Measurements from ENCODE around the gene IGF2R. TPM values are rescaled to one million over a fixed set of nuclear protein-coding genes. Genes with fewer than 3 reads are reported as not detected.

The IGF2R gene
- total and polyA plus RNA-seq, 9 donors: 29.3 to 116 (median 49.2) TPM

DNA sequence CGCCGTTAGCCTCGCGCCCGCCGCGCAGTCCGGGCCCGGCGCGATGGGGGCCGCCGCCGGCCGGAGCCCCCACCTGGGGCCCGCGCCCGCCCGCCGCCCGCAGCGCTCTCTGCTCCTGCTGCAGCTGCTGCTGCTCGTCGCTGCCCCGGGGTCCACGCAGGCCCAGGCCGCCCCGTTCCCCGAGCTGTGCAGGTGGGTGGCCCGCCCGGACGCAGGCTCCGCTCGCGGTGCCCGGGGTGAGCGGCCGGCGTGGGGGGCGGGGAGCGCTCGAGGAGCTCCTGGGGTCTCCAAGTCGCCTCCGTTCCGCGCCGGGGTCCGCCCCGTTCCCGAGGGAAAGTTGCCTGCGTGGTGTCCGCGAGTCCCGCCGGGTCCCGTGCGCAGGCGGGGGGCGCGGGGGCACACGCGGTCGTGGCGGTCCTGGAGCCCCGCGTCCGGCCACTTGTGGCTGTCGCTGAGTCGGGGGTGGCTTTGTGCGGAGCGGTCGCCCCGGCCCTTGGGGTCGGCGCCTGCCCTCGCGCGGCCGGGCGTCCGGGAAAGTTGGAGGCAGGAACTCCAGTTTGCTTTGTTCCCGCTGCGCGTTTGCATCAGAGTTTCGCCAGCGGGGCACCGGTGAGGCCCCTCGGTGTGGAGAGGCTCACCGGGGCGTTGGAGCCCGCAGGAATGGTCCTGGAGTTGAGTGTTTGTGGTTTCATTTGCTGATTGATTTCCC, 476 bp downstream of the IGF2R start:
- DNase-seq: peak; percentile 43 to 73 (median 67)

DNA sequence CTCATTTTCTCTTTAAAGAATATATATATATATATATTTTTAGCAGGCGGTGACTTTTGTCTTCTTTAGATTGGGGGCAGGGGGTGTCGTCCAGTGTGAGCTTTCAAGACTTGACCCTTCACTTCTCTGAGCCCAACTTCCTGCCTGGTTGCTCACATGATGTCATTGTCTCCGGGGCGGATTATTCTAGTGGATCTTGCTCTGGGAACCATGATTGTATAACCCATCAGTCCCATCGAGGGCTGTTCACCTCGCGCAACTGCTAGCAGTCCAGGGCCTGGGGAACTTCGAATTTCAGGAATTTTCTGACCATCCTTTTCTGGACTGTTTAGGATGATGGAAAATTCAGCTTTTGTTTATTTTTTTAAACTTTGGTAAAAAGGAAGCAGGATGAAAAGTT, 1.0 kb downstream of the IGF2R start:
- H3K36me3 ChIP-seq: no peaks in the 10 kb centered on the region
- no peaks in the 10 kb centered on the region for H3K27me3 ChIP-seq
- H3K9me3 ChIP-seq: no peaks in the 10 kb centered on the region
- TF ChIP-seq EP300 (IDR thresholded peaks at IDR 0.05) (no peak), POLR2A (IDR thresholded peaks at IDR 0.05) (no peak)
- TF ChIP-seq, protein P1, sequence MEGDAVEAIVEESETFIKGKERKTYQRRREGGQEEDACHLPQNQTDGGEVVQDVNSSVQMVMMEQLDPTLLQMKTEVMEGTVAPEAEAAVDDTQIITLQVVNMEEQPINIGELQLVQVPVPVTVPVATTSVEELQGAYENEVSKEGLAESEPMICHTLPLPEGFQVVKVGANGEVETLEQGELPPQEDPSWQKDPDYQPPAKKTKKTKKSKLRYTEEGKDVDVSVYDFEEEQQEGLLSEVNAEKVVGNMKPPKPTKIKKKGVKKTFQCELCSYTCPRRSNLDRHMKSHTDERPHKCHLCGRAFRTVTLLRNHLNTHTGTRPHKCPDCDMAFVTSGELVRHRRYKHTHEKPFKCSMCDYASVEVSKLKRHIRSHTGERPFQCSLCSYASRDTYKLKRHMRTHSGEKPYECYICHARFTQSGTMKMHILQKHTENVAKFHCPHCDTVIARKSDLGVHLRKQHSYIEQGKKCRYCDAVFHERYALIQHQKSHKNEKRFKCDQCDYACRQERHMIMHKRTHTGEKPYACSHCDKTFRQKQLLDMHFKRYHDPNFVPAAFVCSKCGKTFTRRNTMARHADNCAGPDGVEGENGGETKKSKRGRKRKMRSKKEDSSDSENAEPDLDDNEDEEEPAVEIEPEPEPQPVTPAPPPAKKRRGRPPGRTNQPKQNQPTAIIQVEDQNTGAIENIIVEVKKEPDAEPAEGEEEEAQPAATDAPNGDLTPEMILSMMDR (IDR thresholded peaks at IDR 0.05): no peak
- intact Hi-C loops (cut with DNase I): loop anchor here in 2 of 4 donors (10.0 kb wide), 2 partner anchors 55 to 65 kb away; no protein-coding TSS in a partner anchor
- H3K4me3 ChIP-seq: peak overlapping the region; percentile 96
- H3K27ac ChIP-seq: peak overlapping the region; percentile 89 to 90
- H3K4me1 ChIP-seq (ENCODE audit: insufficient read depth): peaks cover 16% of the 10 kb centered on the region
- WGBS, 3 donors: 6 to 11% (median 8%) methylated on average over 8 of the region's 8 CpGs
- DNase-seq: peak in 3 of 5 donors; percentile 52 to 73 (median 57)

More for the DNA sequence above, 476 bp downstream of the IGF2R start:
- no peaks in the 10 kb centered on the region for H3K36me3 ChIP-seq
- H3K4me1 ChIP-seq (ENCODE audit: insufficient read depth): peaks cover 16% of the 10 kb centered on the region
- peak overlapping the region; percentile 89 to 90 for H3K27ac ChIP-seq
- WGBS, 3 donors: 0 to 1% (median 1%) methylated on average over 61 to 91 of the region's 91 CpGs
- intact Hi-C loops (cut with DNase I): no loop called here
- TF ChIP-seq EP300 (IDR thresholded peaks at IDR 0.05): no peak
- TF ChIP-seq POLR2A (IDR thresholded peaks at IDR 0.05): no peak
- TF ChIP-seq, protein P1 (IDR thresholded peaks at IDR 0.05): no peak
- no peaks in the 10 kb centered on the region for H3K27me3 ChIP-seq
- no peaks in the 10 kb centered on the region for H3K9me3 ChIP-seq
- peak overlapping the region; percentile 96 for H3K4me3 ChIP-seq

DNA sequence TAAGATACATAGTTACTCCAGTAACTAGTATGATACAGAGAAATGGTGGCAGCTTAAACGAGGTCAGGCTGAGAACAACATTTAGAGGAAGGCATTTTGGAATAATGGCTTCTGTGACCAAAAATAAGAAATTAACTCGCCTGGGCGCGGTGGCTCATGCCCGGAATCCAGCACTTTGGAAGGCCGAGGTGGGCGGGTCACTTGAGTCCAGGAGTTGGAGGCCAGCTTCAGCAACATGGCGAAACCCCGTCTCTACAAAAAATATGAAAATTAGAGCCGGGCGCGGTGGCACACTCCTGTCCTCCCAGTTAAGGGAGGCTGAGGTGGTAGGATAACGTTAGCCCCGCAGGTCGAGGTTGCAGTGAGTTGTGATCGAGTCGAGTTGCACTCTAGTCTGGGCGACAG, 1.8 kb downstream of the IGF2R start:
- H3K27ac ChIP-seq: peak overlapping the region in 1 of 2 donors; percentile 89
- intact Hi-C loops (cut with DNase I): loop anchor here in 2 of 4 donors (10.0 kb wide), 2 partner anchors 54 to 64 kb away; no protein-coding TSS in a partner anchor
- peaks cover 16% of the 10 kb centered on the region for H3K4me1 ChIP-seq (ENCODE audit: insufficient read depth)
- 90 to 92% (median 91%) methylated on average over 18 of the region's 18 CpGs for WGBS, 3 donors
- H3K9me3 ChIP-seq: no peaks in the 10 kb centered on the region
- no peak overlapping the region for H3K4me3 ChIP-seq
- DNase-seq: no peak
- H3K27me3 ChIP-seq: no peaks in the 10 kb centered on the region
- TF ChIP-seq, protein P1 (IDR thresholded peaks at IDR 0.05): no peak
- TF ChIP-seq EP300 (IDR thresholded peaks at IDR 0.05) (no peak), POLR2A (IDR thresholded peaks at IDR 0.05) (no peak)
- no peaks in the 10 kb centered on the region for H3K36me3 ChIP-seq

DNA sequence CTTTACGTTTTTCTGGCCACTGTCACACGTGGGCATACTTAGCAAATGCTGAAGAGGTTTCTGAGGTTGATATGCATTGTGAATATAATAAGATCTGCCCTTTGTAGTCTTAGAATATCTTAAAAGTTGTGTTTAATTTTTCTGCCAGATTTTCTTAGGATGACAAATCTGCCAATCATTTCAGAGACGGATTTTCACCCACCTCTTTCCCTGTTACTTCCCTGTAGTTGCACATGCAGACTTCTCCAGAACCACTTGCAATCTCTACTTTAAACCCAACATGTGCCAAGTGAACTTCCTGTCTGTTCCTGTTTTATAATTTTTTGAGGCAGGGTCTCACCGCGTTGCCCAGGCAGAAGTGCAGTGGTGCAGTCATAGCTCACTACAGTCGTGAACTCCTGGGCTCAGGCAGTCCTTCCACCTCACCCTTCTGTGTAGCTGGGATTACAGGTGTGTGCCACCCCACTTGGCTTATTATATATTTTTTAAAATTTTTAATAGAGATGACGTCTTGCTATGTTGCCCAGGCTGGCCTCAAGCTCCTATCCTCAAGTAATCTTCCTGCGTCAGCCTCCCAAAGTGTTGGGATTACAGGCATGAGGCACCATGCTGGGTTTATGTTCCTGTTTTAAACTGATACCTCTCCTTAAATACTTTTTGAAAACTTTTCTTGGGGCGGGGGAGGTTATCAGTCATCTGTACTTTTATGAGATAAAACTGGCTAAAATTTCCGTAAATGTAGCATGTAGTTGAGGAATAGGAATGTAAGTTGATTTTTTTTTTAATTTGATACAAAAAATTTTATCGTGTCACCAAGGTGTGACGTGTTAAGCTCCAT, 2.7 kb downstream of the IGF2R start:
- WGBS, 3 donors: 91 to 92% (median 92%) methylated on average over 12 of the region's 12 CpGs
- TF ChIP-seq POLR2A (IDR thresholded peaks at IDR 0.05): no peak
- no peak for TF ChIP-seq EP300 (IDR thresholded peaks at IDR 0.05)
- TF ChIP-seq, protein P1 (IDR thresholded peaks at IDR 0.05): no peak
- no peak for DNase-seq
- intact Hi-C loops (cut with DNase I): loop anchor here in 2 of 4 donors (10.0 kb wide), 2 partner anchors 53 to 63 kb away; no protein-coding TSS in a partner anchor
- Histone ChIP-seq H3K9me3 (no peaks in the 10 kb centered on the region), H3K27me3 (no peaks in the 10 kb centered on the region), H3K36me3 (no peaks in the 10 kb centered on the region), H3K4me1 (ENCODE audit: insufficient read depth) (peaks cover 16% of the 10 kb centered on the region), H3K27ac (no peak overlapping the region), H3K4me3 (no peak overlapping the region)
